ENCODE data around the gene PYHIN1. TPM values are rescaled to one million over a fixed set of nuclear protein-coding genes. Genes with fewer than 3 reads are reported as not detected.

Gene PYHIN1
- total and polyA plus RNA-seq, 7 experiments from 2014 or later, result 8.4 to 48.2 (median 32.1) TPM

DNA sequence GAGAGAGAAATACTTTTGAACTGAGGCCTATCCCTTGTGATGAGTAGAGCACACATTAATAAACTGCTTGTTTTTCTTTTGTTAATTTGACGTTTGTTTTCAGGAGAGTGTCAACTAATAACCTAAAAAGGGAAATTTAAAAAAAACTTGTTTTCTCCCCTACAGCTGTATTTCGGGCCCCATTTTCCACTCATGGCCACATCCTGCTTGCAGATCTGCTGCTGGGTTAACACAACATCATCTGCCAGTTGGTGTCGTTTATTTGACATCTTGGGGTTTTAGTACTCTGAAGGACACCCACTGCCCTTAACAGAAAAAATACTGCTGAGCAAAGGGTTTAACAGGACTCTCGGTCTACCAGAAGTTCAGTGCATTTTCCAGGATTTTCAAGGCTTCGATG lies 848 bp upstream of the PYHIN1 start:
- no peaks in the 10 kb centered on the region for H3K9me3 ChIP-seq (ENCODE audit: control insufficient read depth in 2 of 3, low read length in 3 of 3)
- ATAC-seq (peak; percentile 67), DNase-seq (peak in 6 of 9 donors; percentile 5 to 38 (median 24))
- Mint-ChIP-seq H3K4me3 (peak overlapping the region in 9 of 10 donors; percentile 40 to 96 (median 74)), H3K27me3 (peaks cover 0 to 6% (median 0%) of the 10 kb centered on the region in 5 donors), H3K4me1 (peaks cover 6 to 44% (median 29%) of the 10 kb centered on the region in 7 donors), H3K9me3 (peaks cover 0 to 24% (median 11%) of the 10 kb centered on the region in 11 donors), H3K36me3 (peaks cover 3 to 34% (median 6%) of the 10 kb centered on the region in 5 donors), H3K27ac (peak overlapping the region; percentile 55 to 88 (median 77))
- H3K36me3 ChIP-seq (ENCODE audit: control insufficient read depth in 2 of 3, insufficient read depth in 3 of 3, low read length in 3 of 3), result no peaks in the 10 kb centered on the region
- intact Hi-C loops (cut with micrococcal nuclease), result loop anchor here (2.0 to 10.0 kb wide), 6 partner anchors 48 to 146 kb away; partner anchors contain the start of genes AIM2 (in 1 of the 2) and IFI16 (in 1 of the 2)
- CTCF ChIA-PET, result interaction anchor here (0.7 kb wide), 1 partner anchor 70 kb away, joined by 3 read pairs; no protein-coding TSS in a partner anchor
- peak overlapping the region; percentile 66 for H3K4me3 ChIP-seq (ENCODE audit: low read length)
- POLR2A ChIA-PET, result interaction anchor here (0.5 to 1.5 kb wide), 2 partner anchors 79 to 128 kb away, joined by 3 to 5 read pairs; partner anchors contain the start of gene IFI16
- peaks cover 9 to 34% of the 10 kb centered on the region in 2 donors for H3K4me1 ChIP-seq (ENCODE audit: control insufficient read depth in 2 of 2, insufficient read depth in 2 of 2, low read length in 2 of 2)
- H3K27me3 ChIP-seq (ENCODE audit: control insufficient read depth in 2 of 2, insufficient read depth in 2 of 2, low read length in 2 of 2), result no peaks in the 10 kb centered on the region
- peak overlapping the region; percentile 61 for H3K27ac ChIP-seq (ENCODE audit: low read depth, low read length)

- Mint-ChIP-seq H3K27me3 (peaks cover 0 to 2% (median 0%) of the 10 kb centered on the region in 5 donors), H3K4me3 (peak overlapping the region; percentile 64 to 96 (median 89)), H3K4me1 (peaks cover 6 to 47% (median 29%) of the 10 kb centered on the region in 7 donors), H3K36me3 (peaks cover 2 to 46% (median 8%) of the 10 kb centered on the region in 5 donors), H3K9me3 (peaks cover 0 to 14% (median 3%) of the 10 kb centered on the region in 11 donors), H3K27ac (peak overlapping the region; percentile 10 to 94 (median 82))
- Histone ChIP-seq H3K27ac (ENCODE audit: low read depth, low read length) (peak overlapping the region; percentile 61), H3K27me3 (ENCODE audit: control insufficient read depth in 2 of 2, insufficient read depth in 2 of 2, low read length in 2 of 2) (no peaks in the 10 kb centered on the region), H3K4me3 (ENCODE audit: low read length) (peak overlapping the region; percentile 66), H3K4me1 (ENCODE audit: control insufficient read depth in 2 of 2, insufficient read depth in 2 of 2, low read length in 2 of 2) (peaks cover 9 to 34% of the 10 kb centered on the region in 2 donors), H3K36me3 (ENCODE audit: control insufficient read depth in 2 of 3, insufficient read depth in 3 of 3, low read length in 3 of 3) (peaks cover 0 to 4% (median 0%) of the 10 kb centered on the region in 3 experiments), H3K9me3 (ENCODE audit: control insufficient read depth in 2 of 3, low read length in 3 of 3) (no peaks in the 10 kb centered on the region)
- ChIA-PET CTCF (no interaction called here), POLR2A (interaction anchor here (1.5 kb wide), 1 partner anchor 78 kb away, joined by 3 read pairs; the partner anchor contains the start of gene IFI16)
- ATAC-seq (no peak), DNase-seq (no peak)
- intact Hi-C loops (cut with micrococcal nuclease), result loop anchor here (2.0 to 10.0 kb wide), 4 partner anchors 50 to 130 kb away; no protein-coding TSS in a partner anchor
Observed at GRCh38 chr1:158932171-158932570, 819 bp downstream of the PYHIN1 start.

DNA sequence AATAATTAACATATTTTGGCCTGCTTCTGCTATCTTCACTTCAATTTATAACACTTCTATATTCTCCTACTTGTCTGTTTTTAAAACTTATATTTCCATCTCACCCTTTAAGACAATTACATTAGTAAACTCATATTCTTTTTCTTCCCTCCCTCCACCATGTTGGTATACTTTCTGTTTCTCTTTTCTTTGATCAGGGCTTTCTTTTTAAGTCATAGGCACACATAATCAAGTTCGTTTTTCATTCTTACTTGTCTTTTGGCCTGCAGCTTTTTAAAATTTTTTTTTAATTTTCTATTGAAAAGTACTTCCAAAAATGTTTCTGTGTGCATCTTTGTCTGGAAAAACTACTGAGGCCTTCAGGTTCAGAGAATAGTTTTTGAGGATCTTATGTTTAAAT lies 2.3 kb downstream of the PYHIN1 start:
- POLR2A ChIA-PET, result interaction anchor here (1.0 kb wide), 1 partner anchor 79 kb away, joined by 3 read pairs; no protein-coding TSS in a partner anchor
- Histone ChIP-seq H3K36me3 (ENCODE audit: control insufficient read depth in 2 of 3, insufficient read depth in 3 of 3, low read length in 3 of 3) (peaks cover 0 to 11% (median 0%) of the 10 kb centered on the region in 3 experiments), H3K9me3 (ENCODE audit: control insufficient read depth in 2 of 3, low read length in 3 of 3) (no peaks in the 10 kb centered on the region), H3K4me1 (ENCODE audit: control insufficient read depth in 2 of 2, insufficient read depth in 2 of 2, low read length in 2 of 2) (peaks cover 9 to 34% of the 10 kb centered on the region in 2 donors), H3K4me3 (ENCODE audit: low read length) (peak overlapping the region; percentile 50), H3K27me3 (ENCODE audit: control insufficient read depth in 2 of 2, insufficient read depth in 2 of 2, low read length in 2 of 2) (no peaks in the 10 kb centered on the region), H3K27ac (ENCODE audit: low read depth, low read length) (peak overlapping the region; percentile 3)
- Mint-ChIP-seq H3K9me3 (peaks cover 0 to 10% (median 0%) of the 10 kb centered on the region in 11 donors), H3K4me3 (peak overlapping the region; percentile 38 to 88 (median 81)), H3K27me3 (no peaks in the 10 kb centered on the region), H3K36me3 (peaks cover 0 to 45% (median 7%) of the 10 kb centered on the region in 5 donors), H3K27ac (peak overlapping the region; percentile 13 to 81 (median 71)), H3K4me1 (peaks cover 6 to 47% (median 29%) of the 10 kb centered on the region in 7 donors)
- CTCF ChIA-PET, result no interaction called here
- intact Hi-C loops (cut with micrococcal nuclease), result loop anchor here (2.0 to 10.0 kb wide), 4 partner anchors 51 to 131 kb away; no protein-coding TSS in a partner anchor
- DNase-seq (peak in 3 of 9 donors; percentile 9 to 19 (median 14)), ATAC-seq (peak; percentile 37)

- Histone ChIP-seq H3K36me3 (ENCODE audit: control insufficient read depth in 2 of 3, insufficient read depth in 3 of 3, low read length in 3 of 3) (peaks cover 0 to 32% (median 0%) of the 10 kb centered on the region in 3 experiments), H3K27me3 (ENCODE audit: control insufficient read depth in 2 of 2, insufficient read depth in 2 of 2, low read length in 2 of 2) (no peaks in the 10 kb centered on the region), H3K4me3 (ENCODE audit: low read length) (no peak overlapping the region), H3K9me3 (ENCODE audit: control insufficient read depth in 2 of 3, low read length in 3 of 3) (no peaks in the 10 kb centered on the region), H3K27ac (ENCODE audit: low read depth, low read length) (no peak overlapping the region), H3K4me1 (ENCODE audit: control insufficient read depth in 2 of 2, insufficient read depth in 2 of 2, low read length in 2 of 2) (peaks cover 0 to 11% of the 10 kb centered on the region in 2 donors)
- DNase-seq (no peak), ATAC-seq (no peak)
- Mint-ChIP-seq H3K27me3 (peaks cover 0 to 2% (median 0%) of the 10 kb centered on the region in 5 donors), H3K36me3 (peaks cover 0 to 55% (median 19%) of the 10 kb centered on the region in 5 donors), H3K4me1 (peaks cover 0 to 35% (median 13%) of the 10 kb centered on the region in 7 donors), H3K4me3 (no peak overlapping the region), H3K27ac (peak overlapping the region in 4 of 9 donors; percentile 6 to 80 (median 36)), H3K9me3 (no peaks in the 10 kb centered on the region)
- CTCF ChIA-PET, result no interaction called here
- POLR2A ChIA-PET, result no interaction called here
- intact Hi-C loops (cut with micrococcal nuclease), result loop anchor here in 1 of 2 donors (10.0 kb wide), 1 partner anchor 134 kb away; no protein-coding TSS in a partner anchor
Observed at GRCh38 chr1:158939180-158939579, 7.8 kb downstream of the PYHIN1 start.

- intact Hi-C loops (cut with micrococcal nuclease), result no loop called here
- Histone ChIP-seq H3K27ac (ENCODE audit: low read depth, low read length) (no peak overlapping the region), H3K4me3 (ENCODE audit: low read length) (no peak overlapping the region), H3K9me3 (ENCODE audit: control insufficient read depth in 2 of 3, low read length in 3 of 3) (no peaks in the 10 kb centered on the region), H3K4me1 (ENCODE audit: control insufficient read depth in 2 of 2, insufficient read depth in 2 of 2, low read length in 2 of 2) (peaks cover 0 to 4% of the 10 kb centered on the region in 2 donors), H3K36me3 (ENCODE audit: control insufficient read depth in 2 of 3, insufficient read depth in 3 of 3, low read length in 3 of 3) (peaks cover 0 to 42% (median 0%) of the 10 kb centered on the region in 3 experiments), H3K27me3 (ENCODE audit: control insufficient read depth in 2 of 2, insufficient read depth in 2 of 2, low read length in 2 of 2) (no peaks in the 10 kb centered on the region)
- Mint-ChIP-seq H3K27me3 (peaks cover 0 to 2% (median 0%) of the 10 kb centered on the region in 5 donors), H3K36me3 (peaks cover 0 to 54% (median 25%) of the 10 kb centered on the region in 5 donors), H3K9me3 (no peaks in the 10 kb centered on the region), H3K4me1 (peaks cover 0 to 31% (median 0%) of the 10 kb centered on the region in 7 donors), H3K4me3 (no peak overlapping the region), H3K27ac (peak overlapping the region in 2 of 9 donors; percentile 10 to 71)
- no peak for ATAC-seq
- POLR2A ChIA-PET, result no interaction called here
- no peak for DNase-seq
- CTCF ChIA-PET, result no interaction called here
Observed at GRCh38 chr1:158941317-158941716, 10.0 kb downstream of the PYHIN1 start.

DNA sequence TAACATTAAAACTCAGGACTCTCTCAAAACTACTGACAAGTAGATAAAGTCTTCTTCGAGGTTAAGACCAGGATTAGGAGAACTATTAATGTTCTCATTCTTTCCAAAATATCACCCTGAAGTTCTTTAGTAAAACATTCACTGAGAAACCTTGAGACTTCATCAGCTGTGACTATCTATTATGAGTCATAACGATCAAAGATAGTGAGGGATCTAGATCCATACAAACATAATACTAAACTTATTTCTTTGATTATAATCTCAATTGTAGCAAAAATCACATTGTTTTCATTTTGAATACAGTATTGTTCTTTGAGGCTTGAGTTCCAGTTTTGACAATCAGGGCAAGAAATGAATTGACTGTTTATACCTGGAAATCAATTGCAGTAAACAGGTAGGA lies 11.1 kb downstream of the PYHIN1 start:
- ATAC-seq, result no peak

More for the DNA sequence above, 11.1 kb downstream of the PYHIN1 start:
- DNase-seq, result no peak
- CTCF ChIA-PET, result no interaction called here
- H3K4me3 ChIP-seq (ENCODE audit: low read length), result no peak overlapping the region
- H3K4me3 Mint-ChIP-seq, result no peak overlapping the region
- POLR2A ChIA-PET, result no interaction called here
- H3K27me3 Mint-ChIP-seq, result peaks cover 0 to 2% (median 0%) of the 10 kb centered on the region in 5 donors
- H3K9me3 Mint-ChIP-seq, result no peaks in the 10 kb centered on the region
- no peak overlapping the region for H3K27ac Mint-ChIP-seq
- no peak overlapping the region for H3K27ac ChIP-seq (ENCODE audit: low read depth, low read length)
- peaks cover 0 to 4% of the 10 kb centered on the region in 2 donors for H3K4me1 ChIP-seq (ENCODE audit: control insufficient read depth in 2 of 2, insufficient read depth in 2 of 2, low read length in 2 of 2)
- H3K27me3 ChIP-seq (ENCODE audit: control insufficient read depth in 2 of 2, insufficient read depth in 2 of 2, low read length in 2 of 2), result no peaks in the 10 kb centered on the region
- H3K9me3 ChIP-seq (ENCODE audit: control insufficient read depth in 2 of 3, low read length in 3 of 3), result no peaks in the 10 kb centered on the region
- H3K4me1 Mint-ChIP-seq, result peaks cover 0 to 31% (median 0%) of the 10 kb centered on the region in 7 donors
- intact Hi-C loops (cut with micrococcal nuclease), result no loop called here
- H3K36me3 ChIP-seq (ENCODE audit: control insufficient read depth in 2 of 3, insufficient read depth in 3 of 3, low read length in 3 of 3), result peaks cover 0 to 41% (median 0%) of the 10 kb centered on the region in 3 experiments
- H3K36me3 Mint-ChIP-seq, result peaks cover 0 to 51% (median 22%) of the 10 kb centered on the region in 5 donors

All from naive thymus-derived CD4-positive, alpha-beta T cell (primary cell).